HUES48 (cell line): ENCODE results near the gene IGFALS.

Experiments
- H3K27ac ChIP-seq: one replicate; pipeline ENCODE4 v1.7.0; 2013; ENCODE audit warnings: low read depth, low read length, inconsistent platforms
- H3K27me3 ChIP-seq: 2 replicates; pipeline ENCODE4 v1.6.1; 2013; ENCODE audit warnings: mild to moderate bottlenecking, low read length; ENCODE audit not compliant: control insufficient read depth, insufficient read depth
- H3K36me3 ChIP-seq: 2 replicates; pipeline ENCODE4 v1.6.1; 2013; ENCODE audit warnings: low read length; ENCODE audit not compliant: control insufficient read depth, insufficient read depth
- H3K4me1 ChIP-seq: 2 replicates; pipeline ENCODE4 v1.6.1; 2013; ENCODE audit warnings: mild to moderate bottlenecking, low read length; ENCODE audit not compliant: control insufficient read depth, insufficient read depth
- H3K4me3 ChIP-seq: 2 replicates; pipeline ENCODE4 v1.5.1; 2013; ENCODE audit warnings: mild to moderate bottlenecking, low read depth, low read length
- H3K9ac ChIP-seq: 2 replicates; pipeline ENCODE4 v1.6.1; 2013; ENCODE audit warnings: mild to moderate bottlenecking, low read depth, low read length, moderate library complexity
- H3K9me3 ChIP-seq: 2 replicates; pipeline ENCODE4 v1.6.1; 2013; ENCODE audit warnings: low read length; ENCODE audit not compliant: control insufficient read depth, insufficient read depth

Gene IGFALS

GRCh38 chr16:1793578-1794220, at the start of gene IGFALS:
IGFALS (minus strand) TSS chr16:1793705; CDS start chr16:1793652, 53 bp downstream.
- Histone ChIP-seq H3K36me3 (peaks cover 6% of the 10 kb centered on the region), H3K4me1 (no peaks in the 10 kb centered on the region), H3K27me3 (no peaks in the 10 kb centered on the region), H3K9ac (no peak within 1 kb of the TSS), H3K27ac (no peak within 1 kb of the TSS), H3K4me3 (no peak within 1 kb of the TSS), H3K9me3 (peaks cover 11% of the 10 kb centered on the region; the same call in 1 of the 2 replicates)

- no peak overlapping the region for H3K9ac ChIP-seq
- H3K9me3 ChIP-seq = no peaks in the 10 kb centered on the region
- no peak overlapping the region for H3K4me3 ChIP-seq
- H3K27me3 ChIP-seq = no peaks in the 10 kb centered on the region
- H3K4me1 ChIP-seq = no peaks in the 10 kb centered on the region
- no peaks in the 10 kb centered on the region for H3K36me3 ChIP-seq
- no peak overlapping the region for H3K27ac ChIP-seq
These were observed 46.0 kb upstream of the IGFALS start for GRCh38 chr16:1839554-1839953.

GRCh38 chr16:1834096-1834495, 40.6 kb upstream of the IGFALS start:
- H3K27ac ChIP-seq = no peak overlapping the region
- H3K4me3 ChIP-seq = no peak overlapping the region
- H3K4me1 ChIP-seq = no peaks in the 10 kb centered on the region
- H3K9me3 ChIP-seq = no peaks in the 10 kb centered on the region
- no peaks in the 10 kb centered on the region for H3K27me3 ChIP-seq
- H3K36me3 ChIP-seq = peaks cover 3% of the 10 kb centered on the region; the same call in 1 of the 2 replicates
- no peak overlapping the region for H3K9ac ChIP-seq

GRCh38 chr16:1832838-1833454, 39.4 kb upstream of the IGFALS start:
- H3K27me3 ChIP-seq = no peaks in the 10 kb centered on the region

DNA sequence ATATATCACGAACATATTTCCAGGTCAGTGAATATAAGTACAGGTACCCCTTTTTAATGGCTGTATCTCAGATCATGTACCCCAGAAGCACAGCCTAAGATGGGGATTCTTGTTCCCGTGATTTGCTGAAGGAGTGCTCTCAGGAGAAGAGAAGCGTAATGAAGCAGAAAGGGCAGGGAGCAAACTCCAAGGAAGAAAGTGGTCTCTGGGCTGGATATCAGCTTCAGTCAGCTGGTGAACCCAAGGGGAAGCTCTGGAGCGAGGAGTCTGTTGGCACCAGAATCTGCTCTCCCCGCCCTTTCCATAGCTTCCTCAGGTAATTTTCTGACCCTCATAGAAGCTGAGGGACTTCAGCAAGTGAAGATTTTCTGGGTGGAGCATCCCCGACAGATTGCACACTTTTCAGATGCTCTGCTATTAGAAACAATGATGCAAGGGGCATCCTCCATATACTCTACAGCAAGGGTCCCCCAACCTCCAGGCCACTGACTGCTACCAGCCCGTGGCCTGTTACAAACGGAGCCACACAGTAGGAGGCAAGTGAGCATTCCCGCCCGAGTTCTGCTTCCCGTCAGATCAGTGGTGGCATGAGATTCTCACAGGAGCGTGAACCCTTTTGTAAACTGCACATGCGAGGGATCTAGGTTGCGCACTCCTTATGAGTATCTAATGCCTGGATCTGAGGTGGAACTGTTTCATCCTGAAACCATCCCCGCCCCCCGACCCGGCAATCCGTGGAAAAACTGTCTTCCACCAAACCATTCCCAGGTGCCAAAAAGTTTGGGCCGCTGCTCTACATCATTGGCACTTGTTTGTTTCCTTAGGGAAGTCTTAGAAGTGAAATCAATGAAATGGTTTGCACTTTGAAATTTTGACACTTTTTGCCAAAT, 37.9 kb upstream of the IGFALS start:
- Histone ChIP-seq H3K4me1 (peaks cover 6% of the 10 kb centered on the region; the same call in 1 of the 2 replicates), H3K27ac (no peak overlapping the region), H3K27me3 (no peaks in the 10 kb centered on the region), H3K36me3 (peaks cover 6% of the 10 kb centered on the region; the same call in 1 of the 2 replicates), H3K4me3 (no peak overlapping the region), H3K9ac (no peak overlapping the region), H3K9me3 (no peaks in the 10 kb centered on the region)

More at GRCh38 chr16:1832838-1833454, 39.4 kb upstream of the IGFALS start:
- Histone ChIP-seq H3K36me3 (peaks cover 6% of the 10 kb centered on the region; the same call in 1 of the 2 replicates), H3K4me1 (peaks cover 6% of the 10 kb centered on the region; the same call in 1 of the 2 replicates), H3K27ac (no peak overlapping the region), H3K9me3 (no peaks in the 10 kb centered on the region), H3K4me3 (no peak overlapping the region), H3K9ac (no peak overlapping the region)

- H3K36me3 ChIP-seq = peaks cover 6% of the 10 kb centered on the region; the same call in 1 of the 2 replicates
- no peaks in the 10 kb centered on the region for H3K9me3 ChIP-seq
- H3K4me3 ChIP-seq = no peak overlapping the region
- H3K27me3 ChIP-seq = no peaks in the 10 kb centered on the region
- no peak overlapping the region for H3K9ac ChIP-seq
- H3K4me1 ChIP-seq = peaks cover 6% of the 10 kb centered on the region; the same call in 1 of the 2 replicates
- no peak overlapping the region for H3K27ac ChIP-seq
These were observed 36.7 kb upstream of the IGFALS start for GRCh38 chr16:1830213-1830612.

- peaks cover 6% of the 10 kb centered on the region; the same call in 1 of the 2 replicates for H3K4me1 ChIP-seq
- H3K4me3 ChIP-seq = peak overlapping the region; percentile 95
- no peak overlapping the region for H3K9ac ChIP-seq
- no peak overlapping the region for H3K27ac ChIP-seq
- H3K9me3 ChIP-seq = no peaks in the 10 kb centered on the region
- H3K27me3 ChIP-seq = no peaks in the 10 kb centered on the region
- H3K36me3 ChIP-seq = peaks cover 6% of the 10 kb centered on the region; the same call in 1 of the 2 replicates
These were observed 35.3 kb upstream of the IGFALS start for GRCh38 chr16:1828645-1829410.

DNA sequence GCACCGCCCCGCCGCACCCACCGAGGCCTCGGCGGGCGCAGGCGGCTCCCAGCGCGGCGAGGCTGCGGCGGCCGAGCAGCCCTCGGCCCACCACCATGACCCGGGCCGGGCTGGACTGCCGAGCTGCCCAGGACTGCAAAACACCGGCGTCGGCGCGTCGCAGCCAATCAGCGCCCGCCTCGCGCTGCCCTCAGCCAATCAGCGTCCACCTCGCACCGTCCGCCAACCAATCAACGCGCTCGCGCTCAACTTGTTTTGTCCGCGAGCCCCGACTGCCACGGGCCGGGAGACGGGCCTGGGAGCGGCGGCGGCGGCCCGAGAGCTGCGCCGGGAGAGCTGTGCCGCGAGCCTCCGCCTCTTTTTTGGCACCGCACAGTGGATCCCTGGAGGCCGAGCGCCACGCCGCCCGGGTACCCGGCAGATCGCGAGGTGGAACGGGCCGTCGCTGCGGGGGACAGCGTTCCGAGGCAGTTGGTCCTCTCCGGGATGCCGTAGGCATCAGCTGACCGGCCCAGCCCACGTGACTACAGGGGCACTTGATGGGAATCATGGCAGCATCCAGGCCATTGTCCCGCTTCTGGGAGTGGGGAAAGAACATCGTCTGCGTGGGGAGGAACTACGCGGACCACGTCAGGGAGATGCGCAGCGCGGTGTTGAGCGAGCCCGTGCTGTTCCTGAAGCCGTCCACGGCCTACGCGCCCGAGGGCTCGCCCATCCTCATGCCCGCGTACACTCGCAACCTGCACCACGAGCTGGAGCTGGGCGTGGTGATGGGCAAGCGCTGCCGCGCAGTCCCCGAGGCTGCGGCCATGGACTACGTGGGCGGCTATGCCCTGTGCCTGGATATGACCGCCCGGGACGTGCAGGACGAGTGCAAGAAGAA, 33.4 kb upstream of the IGFALS start, which contains the start of the genes FAHD1 and HAGH:
TSS of gene FAHD1 (plus strand) at position 516 of the 883 bp plus-strand sequence. CDS start at position 549, 33 bp downstream.
TSS of gene HAGH (minus strand) at position 135 of the 883 bp plus-strand sequence. CDS start at position 97, 38 bp downstream.
- Histone ChIP-seq H3K9ac (peak within 1 kb of the TSS; percentile 79), H3K4me3 (peak within 1 kb of the TSS; percentile 95), H3K9me3 (no peaks in the 10 kb centered on the region), H3K27ac (peak within 1 kb of the TSS; percentile 84), H3K4me1 (peaks cover 6% of the 10 kb centered on the region; the same call in 1 of the 2 replicates), H3K36me3 (peaks cover 14% of the 10 kb centered on the region; the same call in 1 of the 2 replicates), H3K27me3 (no peaks in the 10 kb centered on the region)

GRCh38 chr16:1825864-1826690, 32.6 kb upstream of the IGFALS start:
- no peaks in the 10 kb centered on the region for H3K9me3 ChIP-seq
- no peak overlapping the region; the same call in 1 of the 2 replicates for H3K9ac ChIP-seq
- peak overlapping the region; percentile 95 for H3K4me3 ChIP-seq
- H3K36me3 ChIP-seq = peaks cover 18% of the 10 kb centered on the region
- H3K27me3 ChIP-seq = no peaks in the 10 kb centered on the region
- peaks cover 6% of the 10 kb centered on the region; the same call in 1 of the 2 replicates for H3K4me1 ChIP-seq
- no peak overlapping the region for H3K27ac ChIP-seq
